Panc1 (cell line): ENCODE data around the gene MNAT1. TPM values are rescaled to one million over a fixed set of nuclear protein-coding genes. Genes with fewer than 3 reads are reported as not detected.

Experiments
- ATAC-seq: fragments of 200-7000 bp; cut with Tn5 transposase; 2 replicates; pipeline ENCODE4 v1.9.1; 2020; ENCODE audit warnings: mild to moderate bottlenecking, moderate library complexity
- BruUV-seq: library from RNA; stranded (reverse); fragments of 400-500 nt; replicated peaks from 2 replicates; lab custom pipeline; 2021; lab: Mats Ljungman, UMichigan
- CTCF ChIA-PET: fragments of 300-600 bp; sonication (Branson Sonifier 250); formaldehyde crosslinking; loops from one replicate; lab custom pipeline; 2022; ENCODE audit warnings: antibody characterized with exemption; lab: Charles Lee
- POLR2A ChIA-PET: fragments of 300-600 bp; sonication (Branson Sonifier 250); formaldehyde crosslinking; loops from one replicate; lab custom pipeline; 2022; ENCODE audit warnings: antibody characterized with exemption; lab: Charles Lee
- DNase-seq: peaks from one replicate; pipeline ENCODE4 v3.0.0-alpha.2; 2010; ENCODE audit warnings: low read depth, low spot score
- H3K27ac ChIP-seq: 2 replicates; pipeline ENCODE4 v1.5.1; 2011; ENCODE audit warnings: mild to moderate bottlenecking, low read length, inconsistent platforms
- H3K27me3 ChIP-seq: fragments of 200-500 bp; sonication (Bioruptor generic); 2 replicates; pipeline ENCODE4 v1.6.0; 2014; ENCODE audit warnings: low read length, inconsistent platforms; ENCODE audit not compliant: control insufficient read depth, insufficient read depth
- H3K36me3 ChIP-seq: fragments of 200-500 bp; sonication (Bioruptor generic); 2 replicates; pipeline ENCODE4 v1.5.1; 2014; ENCODE audit warnings: inconsistent platforms, mild to moderate bottlenecking, low read length, moderate library complexity; ENCODE audit not compliant: control insufficient read depth, insufficient read depth
- H3K4me1 ChIP-seq: 2 replicates; pipeline ENCODE4 v1.5.1; 2011; ENCODE audit warnings: inconsistent platforms, mild to moderate bottlenecking, low read length, moderate library complexity; ENCODE audit not compliant: control insufficient read depth, insufficient read depth
- H3K4me3 ChIP-seq, 2 experiments: 2 replicates each; pipeline ENCODE4 v1.5.1; 2011 to 2012; ENCODE audit warnings: low read depth in 2 of 2, low read length in 2 of 2, mild to moderate bottlenecking in 2 of 2, inconsistent platforms in 1 of 2, moderate library complexity in 1 of 2
- H3K9me3 ChIP-seq: fragments of 200-500 bp; sonication (Bioruptor generic); 2 replicates; pipeline ENCODE4 v1.5.1; 2014; ENCODE audit warnings: low read depth, mild to moderate bottlenecking, inconsistent platforms, low read length, moderate library complexity; ENCODE audit not compliant: control insufficient read depth, insufficient read depth
- CTCF ChIP-seq: fragments of 450-650 bp; IDR thresholded peaks from 2 replicates; pipeline ENCODE4 v1.5.1; 2017; ENCODE audit warnings: mild to moderate bottlenecking
- POLR2AphosphoS5 ChIP-seq: IDR thresholded peaks from 2 replicates; pipeline ENCODE4 v1.6.1; 2012; ENCODE audit warnings: mild to moderate bottlenecking, low read depth, low read length, moderate library complexity
- SIN3A ChIP-seq: IDR thresholded peaks from 2 replicates; pipeline ENCODE4 v1.6.1; 2012; ENCODE audit warnings: low read depth, mild to moderate bottlenecking, low read length, moderate library complexity, borderline replicate concordance; ENCODE audit not compliant: insufficient read depth
- TCF7L2 ChIP-seq: IDR thresholded peaks from 2 replicates; pipeline ENCODE4 v1.6.1; 2011; ENCODE audit warnings: mild to moderate bottlenecking, low read depth, low read length, inconsistent platforms
- in situ Hi-C: cut with HindIII; loops from 2 replicates; pipeline ENCODE4 v1.10.0; 2016; ENCODE audit warnings: low sequenced_read_pairs, low pct_unique_long_range_greater_than_20kb
- intact Hi-C: fragments of 100-400 bp; cut with micrococcal nuclease; formaldehyde crosslinking; loops from one replicate; pipeline ENCODE4 v1.10.0; 2022; ENCODE audit not compliant: unreplicated experiment
- total RNA-seq: library from RNA; stranded (reverse); gene quantifications from one replicate; pipeline ENCODE4 v1.2.1, GENCODE V29; 2021; ENCODE audit not compliant: unreplicated experiment
- TF ChIP-seq, protein P1 (sequence below), 2 experiments: IDR thresholded peaks; 2 replicates each; pipeline ENCODE4 v1.6.1; 2011 to 2012; ENCODE audit warnings: low read depth in 2 of 2, control low read depth in 1 of 2, low read length in 1 of 2, mild to moderate bottlenecking in 1 of 2, moderate library complexity in 1 of 2; ENCODE audit not compliant: insufficient read depth in 1 of 2

The MNAT1 gene
- total RNA-seq, 1 experiment from 2014 or later, result 29.4 TPM

- Histone ChIP-seq H3K36me3 (peaks cover 4% of the 10 kb centered on the region; the same call in 1 of the 2 replicates), H3K4me1 (no peaks in the 10 kb centered on the region), H3K27ac (no peak overlapping the region), H3K9me3 (no peaks in the 10 kb centered on the region), H3K4me3 (no peak overlapping the region), H3K27me3 (no peaks in the 10 kb centered on the region)
- intact Hi-C loops (no loop called here), in situ Hi-C loops (no loop called here)
- DNase-seq (no peak), ATAC-seq (no peak)
- BruUV-seq, result no TSS peak
- ChIA-PET CTCF (no interaction called here), POLR2A (no interaction called here)
- TF ChIP-seq TCF7L2 (no peak), SIN3A (no peak), POLR2AphosphoS5 (no peak), CTCF (no peak)
- TF ChIP-seq, protein P1, sequence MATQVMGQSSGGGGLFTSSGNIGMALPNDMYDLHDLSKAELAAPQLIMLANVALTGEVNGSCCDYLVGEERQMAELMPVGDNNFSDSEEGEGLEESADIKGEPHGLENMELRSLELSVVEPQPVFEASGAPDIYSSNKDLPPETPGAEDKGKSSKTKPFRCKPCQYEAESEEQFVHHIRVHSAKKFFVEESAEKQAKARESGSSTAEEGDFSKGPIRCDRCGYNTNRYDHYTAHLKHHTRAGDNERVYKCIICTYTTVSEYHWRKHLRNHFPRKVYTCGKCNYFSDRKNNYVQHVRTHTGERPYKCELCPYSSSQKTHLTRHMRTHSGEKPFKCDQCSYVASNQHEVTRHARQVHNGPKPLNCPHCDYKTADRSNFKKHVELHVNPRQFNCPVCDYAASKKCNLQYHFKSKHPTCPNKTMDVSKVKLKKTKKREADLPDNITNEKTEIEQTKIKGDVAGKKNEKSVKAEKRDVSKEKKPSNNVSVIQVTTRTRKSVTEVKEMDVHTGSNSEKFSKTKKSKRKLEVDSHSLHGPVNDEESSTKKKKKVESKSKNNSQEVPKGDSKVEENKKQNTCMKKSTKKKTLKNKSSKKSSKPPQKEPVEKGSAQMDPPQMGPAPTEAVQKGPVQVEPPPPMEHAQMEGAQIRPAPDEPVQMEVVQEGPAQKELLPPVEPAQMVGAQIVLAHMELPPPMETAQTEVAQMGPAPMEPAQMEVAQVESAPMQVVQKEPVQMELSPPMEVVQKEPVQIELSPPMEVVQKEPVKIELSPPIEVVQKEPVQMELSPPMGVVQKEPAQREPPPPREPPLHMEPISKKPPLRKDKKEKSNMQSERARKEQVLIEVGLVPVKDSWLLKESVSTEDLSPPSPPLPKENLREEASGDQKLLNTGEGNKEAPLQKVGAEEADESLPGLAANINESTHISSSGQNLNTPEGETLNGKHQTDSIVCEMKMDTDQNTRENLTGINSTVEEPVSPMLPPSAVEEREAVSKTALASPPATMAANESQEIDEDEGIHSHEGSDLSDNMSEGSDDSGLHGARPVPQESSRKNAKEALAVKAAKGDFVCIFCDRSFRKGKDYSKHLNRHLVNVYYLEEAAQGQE (IDR thresholded peaks at IDR 0.05; ENCODE audit: insufficient read depth in 1 of 2, low read depth in 2 of 2, low read length in 1 of 2), result no peak
These were observed 61.9 kb downstream of the MNAT1 start for GRCh38 chr14:60796434-60796833.

DNA sequence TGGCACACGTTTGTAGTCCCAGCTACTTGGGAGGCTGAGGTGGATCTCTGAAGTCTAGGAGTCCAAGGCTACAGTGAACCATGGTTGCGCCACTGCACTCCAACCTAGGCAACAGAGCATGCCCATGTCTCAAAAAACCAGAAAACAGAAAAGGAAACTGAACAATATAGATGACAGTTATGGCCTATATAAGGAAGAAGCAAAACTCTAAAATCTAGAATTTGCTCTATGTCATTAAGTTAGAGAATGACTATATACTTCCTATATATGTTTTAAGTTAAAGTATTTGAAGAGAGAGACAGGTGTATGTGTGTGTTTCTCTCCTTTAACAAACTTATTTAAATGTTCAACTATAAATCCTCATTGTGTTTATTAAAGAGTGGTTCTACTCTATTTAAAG, 65.8 kb downstream of the MNAT1 start:
- intact Hi-C loops, result no loop called here
- Histone ChIP-seq H3K27ac (no peak overlapping the region), H3K36me3 (peaks cover 4% of the 10 kb centered on the region; the same call in 1 of the 2 replicates), H3K4me1 (no peaks in the 10 kb centered on the region), H3K4me3 (no peak overlapping the region), H3K27me3 (no peaks in the 10 kb centered on the region), H3K9me3 (no peaks in the 10 kb centered on the region)
- no peak for TF ChIP-seq CTCF
- TF ChIP-seq, protein P1 (IDR thresholded peaks at IDR 0.05; ENCODE audit: insufficient read depth in 1 of 2, low read depth in 2 of 2, low read length in 1 of 2), result no peak
- TF ChIP-seq POLR2AphosphoS5, result no peak
- TF ChIP-seq SIN3A, result no peak
- TF ChIP-seq TCF7L2, result no peak
- no peak for DNase-seq
- no peak for ATAC-seq
- in situ Hi-C loops, result no loop called here
- POLR2A ChIA-PET, result interaction anchor here (0.6 kb wide), 1 partner anchor 15 kb away, joined by 3 read pairs; no protein-coding TSS in a partner anchor
- CTCF ChIA-PET, result no interaction called here
- no TSS peak for BruUV-seq
